ENCODE results near the gene NFKBIL1.
A peak's percentile ranks its signal among the peaks of the same experiment; 100 is the strongest.

Gene NFKBIL1

GRCh38 chr6:31559606-31559957, 12.2 kb downstream of the NFKBIL1 start:
- DNase-seq (ENCODE audit: extremely low read depth in 1 of 2, low read depth in 1 of 2), result no peak

- no peak for DNase-seq (ENCODE audit: extremely low read depth in 1 of 2, low read depth in 1 of 2)
Measured at GRCh38 chr6:31559958-31560696, 12.7 kb downstream of the NFKBIL1 start.

GRCh38 chr6:31560697-31561058, 13.3 kb downstream of the NFKBIL1 start:
- DNase-seq (ENCODE audit: extremely low read depth in 1 of 2, low read depth in 1 of 2), result no peak

GRCh38 chr6:31567531-31568370, 20.3 kb downstream of the NFKBIL1 start:
- DNase-seq (ENCODE audit: extremely low read depth in 1 of 2, low read depth in 1 of 2), result no peak

- no peak for DNase-seq (ENCODE audit: extremely low read depth in 1 of 2, low read depth in 1 of 2)
Measured at GRCh38 chr6:31568537-31568961, 21.1 kb downstream of the NFKBIL1 start.

- DNase-seq (ENCODE audit: extremely low read depth in 1 of 2, low read depth in 1 of 2), result no peak
Measured at GRCh38 chr6:31569861-31570536, 22.6 kb downstream of the NFKBIL1 start.

- DNase-seq (ENCODE audit: extremely low read depth in 1 of 2, low read depth in 1 of 2), result no peak
Measured at GRCh38 chr6:31572041-31572911, 24.9 kb downstream of the NFKBIL1 start, which contains the start of gene LTA. LTA (plus strand) TSS chr6:31572289; CDS start chr6:31572743, 454 bp downstream.

- DNase-seq (ENCODE audit: extremely low read depth in 1 of 2, low read depth in 1 of 2), result no peak
Measured at GRCh38 chr6:31573239-31574105, 26.1 kb downstream of the NFKBIL1 start.

- no peak for DNase-seq (ENCODE audit: extremely low read depth in 1 of 2, low read depth in 1 of 2)
Measured at GRCh38 chr6:31574106-31575061, 27.0 kb downstream of the NFKBIL1 start.

- peak; percentile 49 to 59 for DNase-seq (ENCODE audit: extremely low read depth in 1 of 2, low read depth in 1 of 2)
Measured at GRCh38 chr6:31575335-31575901, 28.0 kb downstream of the NFKBIL1 start, which contains the start of gene TNF. TNF (plus strand) TSS chr6:31575565; CDS start chr6:31575742, 177 bp downstream.

GRCh38 chr6:31575952-31576685, 28.7 kb downstream of the NFKBIL1 start:
- no peak for DNase-seq (ENCODE audit: extremely low read depth in 1 of 2, low read depth in 1 of 2)

- DNase-seq (ENCODE audit: extremely low read depth in 1 of 2, low read depth in 1 of 2), result no peak
Measured at GRCh38 chr6:31576897-31577578, 29.6 kb downstream of the NFKBIL1 start.

GRCh38 chr6:31577579-31577966, 30.2 kb downstream of the NFKBIL1 start:
- DNase-seq (ENCODE audit: extremely low read depth in 1 of 2, low read depth in 1 of 2), result no peak

GRCh38 chr6:31578184-31579118, 31.0 kb downstream of the NFKBIL1 start:
- no peak for DNase-seq (ENCODE audit: extremely low read depth in 1 of 2, low read depth in 1 of 2)

- DNase-seq (ENCODE audit: extremely low read depth in 1 of 2, low read depth in 1 of 2), result no peak
Measured at GRCh38 chr6:31579119-31579505, 31.7 kb downstream of the NFKBIL1 start.

Data from activated CD8-positive, alpha-beta memory T cell treated with anti-CD3 and anti-CD28 coated beads for 1 hour (primary cell).